Trophoblast cell (in vitro differentiated cells and primary cell): Measurements from ENCODE around the gene POPDC2.

Experiments
- DNase-seq, 2 donors: peaks; one replicate each; pipeline ENCODE4 v3.0.0-alpha.2; 2016
- H2AFZ ChIP-seq: 2 replicates; pipeline ENCODE4 v1.6.1; 2013; ENCODE audit warnings: low read length, moderate library complexity, mild to moderate bottlenecking; ENCODE audit not compliant: insufficient read depth, poor library complexity
- H2AK5ac ChIP-seq: 2 replicates; pipeline ENCODE4 v1.6.1; 2013; ENCODE audit warnings: mild to moderate bottlenecking, low read length
- H2BK120ac ChIP-seq: 2 replicates; pipeline ENCODE4 v1.6.1; 2013; ENCODE audit warnings: low read length, mild to moderate bottlenecking, moderate library complexity; ENCODE audit not compliant: insufficient read depth, poor library complexity
- H2BK12ac ChIP-seq: 2 replicates; pipeline ENCODE4 v1.6.1; 2013; ENCODE audit warnings: mild to moderate bottlenecking, low read length, moderate library complexity
- H2BK5ac ChIP-seq: 2 replicates; pipeline ENCODE4 v1.6.1; 2013; ENCODE audit warnings: low read length, low read depth, moderate library complexity, mild to moderate bottlenecking; ENCODE audit not compliant: poor library complexity
- H3K14ac ChIP-seq: 2 replicates; pipeline ENCODE4 v1.6.1; 2013; ENCODE audit warnings: mild to moderate bottlenecking, low read length
- H3K18ac ChIP-seq: 2 replicates; pipeline ENCODE4 v1.6.1; 2013; ENCODE audit warnings: mild to moderate bottlenecking, low read length
- H3K23ac ChIP-seq: 2 replicates; pipeline ENCODE4 v1.6.1; 2013; ENCODE audit warnings: low read length
- H3K27ac ChIP-seq: 2 replicates; pipeline ENCODE4 v1.5.1; 2013; ENCODE audit warnings: low read depth, mild to moderate bottlenecking, inconsistent platforms, low read length, moderate library complexity
- H3K27me3 ChIP-seq: 2 replicates; pipeline ENCODE4 v1.6.1; 2013; ENCODE audit warnings: inconsistent platforms, mild to moderate bottlenecking, low read length, moderate library complexity; ENCODE audit not compliant: insufficient read depth
- H3K36me3 ChIP-seq, 2 experiments: 1 replicate in 1 of 2; 2 replicates in 1 of 2; pipeline ENCODE4 v1.6.1; 2013; ENCODE audit warnings: low read length in 2 of 2, mild to moderate bottlenecking in 2 of 2, moderate library complexity in 1 of 2; ENCODE audit not compliant: insufficient read depth in 2 of 2, control insufficient read depth in 1 of 2
- H3K4ac ChIP-seq: 2 replicates; pipeline ENCODE4 v1.6.1; 2013; ENCODE audit warnings: low read depth, mild to moderate bottlenecking, low read length, moderate library complexity
- H3K4me1 ChIP-seq, 2 experiments: 1 replicate in 1 of 2; 2 replicates in 1 of 2; pipeline ENCODE4 v1.6.1; 2013; ENCODE audit warnings: low read length in 2 of 2, mild to moderate bottlenecking in 2 of 2, moderate library complexity in 1 of 2; ENCODE audit not compliant: insufficient read depth in 2 of 2, control insufficient read depth in 1 of 2
- H3K4me2 ChIP-seq: 2 replicates; pipeline ENCODE4 v1.6.1; 2013; ENCODE audit warnings: inconsistent platforms, mild to moderate bottlenecking, low read length, moderate library complexity
- H3K4me3 ChIP-seq: 2 replicates; pipeline ENCODE4 v1.5.1; 2013; ENCODE audit warnings: mild to moderate bottlenecking, low read depth, low read length, inconsistent platforms
- H3K79me1 ChIP-seq: one replicate; pipeline ENCODE4 v1.6.1; 2013; ENCODE audit warnings: low read length
- H3K79me2 ChIP-seq: 2 replicates; pipeline ENCODE4 v1.6.1; 2013; ENCODE audit warnings: low read length, mild to moderate bottlenecking; ENCODE audit not compliant: control insufficient read depth, insufficient read depth, poor library complexity
- H3K9ac ChIP-seq: 2 replicates; pipeline ENCODE4 v1.6.1; 2013; ENCODE audit warnings: mild to moderate bottlenecking, low read length
- H3K9me3 ChIP-seq: 2 replicates; pipeline ENCODE4 v1.6.1; 2013; ENCODE audit warnings: low read depth, mild to moderate bottlenecking, control low read depth, inconsistent platforms, low read length; ENCODE audit not compliant: insufficient read depth
- H4K12ac ChIP-seq: 2 replicates; pipeline ENCODE4 v1.6.1; 2013; ENCODE audit warnings: low read depth, mild to moderate bottlenecking, low read length, moderate library complexity
- H4K8ac ChIP-seq: 2 replicates; pipeline ENCODE4 v1.6.1; 2013; ENCODE audit warnings: low read depth, mild to moderate bottlenecking, low read length, moderate library complexity
- H4K91ac ChIP-seq: one replicate; pipeline ENCODE4 v1.6.1; 2013; ENCODE audit warnings: low read depth, mild to moderate bottlenecking, low read length, moderate library complexity
- WGBS: extraction: QIAGEN DNeasy Blood & Tissue Kit; methylation state at CpG from one replicate; pipeline ENCODE4 v1.1.7; 2013; ENCODE audit warnings: missing lambda C conversion rate; ENCODE audit not compliant: insufficient read length, insufficient coverage; ENCODE audit errors: extremely low coverage; 5-methylcytosine and 5-hydroxymethylcytosine counted together

POPDC2 gene

GRCh38 chr3:119665954-119666559 lies 5.7 kb upstream of the POPDC2 start:
- Histone ChIP-seq H2BK12ac (peak overlapping the region; percentile 24), H2BK120ac (no peak overlapping the region), H4K12ac (no peak overlapping the region), H4K8ac (no peak overlapping the region), H3K4me3 (no peak overlapping the region), H2BK5ac (no peak overlapping the region), H3K18ac (no peak overlapping the region), H3K4ac (no peak overlapping the region), H3K79me2 (peaks cover 3% of the 10 kb centered on the region), H3K23ac (no peak overlapping the region), H3K9me3 (no peaks in the 10 kb centered on the region), H3K36me3 (peaks cover 0 to 1% of the 10 kb centered on the region in 2 experiments), H2AK5ac (no peak overlapping the region), H3K14ac (no peak overlapping the region), H3K9ac (no peak overlapping the region), H3K4me2 (no peak overlapping the region), H3K27ac (no peak overlapping the region), H4K91ac (no peak overlapping the region), H3K4me1 (peaks cover 11 to 17% of the 10 kb centered on the region in 2 experiments), H3K79me1 (peaks cover 25% of the 10 kb centered on the region), H3K27me3 (no peaks in the 10 kb centered on the region), H2AFZ (no peak overlapping the region)
- no CpG with 5 or more reads among the region's 6 CpGs for WGBS
- DNase-seq: no peak

GRCh38 chr3:119664850-119665379 lies 4.5 kb upstream of the POPDC2 start:
- Histone ChIP-seq H2AFZ (no peak overlapping the region), H3K79me2 (peaks cover 7% of the 10 kb centered on the region), H3K79me1 (peaks cover 30% of the 10 kb centered on the region), H2BK120ac (peak overlapping the region; percentile 30), H3K9me3 (no peaks in the 10 kb centered on the region), H3K9ac (no peak overlapping the region), H2BK5ac (peak overlapping the region; percentile 83), H2BK12ac (no peak overlapping the region), H3K14ac (peak overlapping the region; percentile 29), H3K4ac (no peak overlapping the region), H3K4me3 (no peak overlapping the region), H4K12ac (no peak overlapping the region), H4K91ac (peak overlapping the region; percentile 79), H3K27ac (peak overlapping the region; percentile 87), H3K27me3 (no peaks in the 10 kb centered on the region), H3K23ac (no peak overlapping the region), H3K36me3 (peaks cover 0 to 1% of the 10 kb centered on the region in 2 experiments), H4K8ac (no peak overlapping the region), H2AK5ac (no peak overlapping the region), H3K4me1 (peaks cover 16 to 22% of the 10 kb centered on the region in 2 experiments), H3K18ac (peak overlapping the region; percentile 16), H3K4me2 (no peak overlapping the region)
- no CpG with 5 or more reads among the region's 4 CpGs for WGBS
- no peak for DNase-seq

- H3K9me3 ChIP-seq: no peaks in the 10 kb centered on the region
- H3K9ac ChIP-seq: no peak overlapping the region
- no peak overlapping the region for H4K8ac ChIP-seq
- H3K27ac ChIP-seq: peak overlapping the region; percentile 18
- peaks cover 21 to 26% of the 10 kb centered on the region in 2 experiments for H3K4me1 ChIP-seq
- H2BK120ac ChIP-seq: peak overlapping the region; percentile 82
- no peak for DNase-seq
- no peak overlapping the region for H4K12ac ChIP-seq
- no peaks in the 10 kb centered on the region for H3K27me3 ChIP-seq
- no peak overlapping the region for H3K14ac ChIP-seq
- no peak overlapping the region for H2BK5ac ChIP-seq
- H2AFZ ChIP-seq: no peak overlapping the region
- H3K18ac ChIP-seq: no peak overlapping the region
- H3K36me3 ChIP-seq: peaks cover 0 to 1% of the 10 kb centered on the region in 2 experiments
- peak overlapping the region; percentile 92 for H4K91ac ChIP-seq
- no peak overlapping the region for H3K23ac ChIP-seq
- H3K4me2 ChIP-seq: no peak overlapping the region
- no CpG with 5 or more reads among the region's 4 CpGs for WGBS
- H3K4ac ChIP-seq: peak overlapping the region; percentile 42
- H2AK5ac ChIP-seq: no peak overlapping the region
- H2BK12ac ChIP-seq: peak overlapping the region; percentile 94
- peaks cover 36% of the 10 kb centered on the region for H3K79me1 ChIP-seq
- peaks cover 11% of the 10 kb centered on the region for H3K79me2 ChIP-seq
- no peak overlapping the region for H3K4me3 ChIP-seq
Observed at GRCh38 chr3:119664370-119664769, 4.0 kb upstream of the POPDC2 start.

- H2AK5ac ChIP-seq: no peak overlapping the region
- H3K14ac ChIP-seq: no peak overlapping the region
- H3K9me3 ChIP-seq: no peaks in the 10 kb centered on the region
- no peak overlapping the region for H3K4me2 ChIP-seq
- H3K79me1 ChIP-seq: peaks cover 40% of the 10 kb centered on the region
- H3K79me2 ChIP-seq: peaks cover 16% of the 10 kb centered on the region
- H2BK5ac ChIP-seq: no peak overlapping the region
- no peak overlapping the region for H3K18ac ChIP-seq
- H4K12ac ChIP-seq: no peak overlapping the region
- no peak overlapping the region for H4K91ac ChIP-seq
- no peak overlapping the region for H2BK12ac ChIP-seq
- H3K4me3 ChIP-seq: no peak overlapping the region
- WGBS: no CpG with 5 or more reads among the region's 2 CpGs
- peaks cover 0 to 1% of the 10 kb centered on the region in 2 experiments for H3K36me3 ChIP-seq
- no peak overlapping the region for H4K8ac ChIP-seq
- H3K9ac ChIP-seq: no peak overlapping the region
- H2AFZ ChIP-seq: no peak overlapping the region
- H3K4me1 ChIP-seq: peaks cover 26 to 30% of the 10 kb centered on the region in 2 experiments
- H3K23ac ChIP-seq: no peak overlapping the region
- H3K27me3 ChIP-seq: no peaks in the 10 kb centered on the region
- H3K4ac ChIP-seq: no peak overlapping the region
- no peak for DNase-seq
- peak overlapping the region; percentile 56 for H2BK120ac ChIP-seq
- H3K27ac ChIP-seq: no peak overlapping the region
Observed at GRCh38 chr3:119663885-119664284, 3.5 kb upstream of the POPDC2 start.
